Heart left ventricle (tissue), 16 donors: Measurements from ENCODE around the gene BAG3. TPM values are rescaled to one million over a fixed set of nuclear protein-coding genes. Genes with fewer than 3 reads are reported as not detected.

Experiments
- ATAC-seq, 4 donors: fragments of 200-7000 bp; cut with Tn5 transposase; one replicate each; pipeline ENCODE4 v1.9.1; 2020 to 2022; ENCODE audit warnings: moderate library complexity in 4 of 4, mild to moderate bottlenecking in 3 of 4, moderate number of reproducible peaks in 1 of 4
- DNase-seq, 5 donors: peaks; one replicate each; pipeline ENCODE4 v3.0.0-alpha.2; 2020
- H3K27ac ChIP-seq, 12 donors: fragments of 200-600 bp; sonication (generic) in 4 of 12; one replicate each; pipeline versions ENCODE4 v1.5.0 to v1.8.0; 2016 to 2022; ENCODE audit warnings: mild to moderate bottlenecking in 2 of 12
- H3K27me3 ChIP-seq, 9 donors: fragments of 200-600 bp; sonication (generic) in 2 of 9; one replicate each; pipeline versions ENCODE4 v1.5.1 to v1.8.0; 2016 to 2022; ENCODE audit warnings: mild to moderate bottlenecking in 3 of 9
- H3K36me3 ChIP-seq, 9 donors: fragments of 200-600 bp; sonication (generic) in 2 of 9; one replicate each; pipeline versions ENCODE4 v1.5.0 to v1.8.0; 2018 to 2022; ENCODE audit warnings: mild to moderate bottlenecking in 2 of 9
- H3K4me1 ChIP-seq, 12 donors: fragments of 200-600 bp; sonication (generic) in 4 of 12; one replicate each; pipeline versions ENCODE4 v1.5.0 to v1.8.0; 2016 to 2022; ENCODE audit warnings: mild to moderate bottlenecking in 3 of 12
- H3K4me3 ChIP-seq, 12 donors: fragments of 200-600 bp; sonication (generic) in 4 of 12; one replicate each; pipeline versions ENCODE4 v1.5.0 to v1.8.0; 2017 to 2022; ENCODE audit warnings: mild to moderate bottlenecking in 9 of 12, moderate library complexity in 4 of 12
- H3K9me3 ChIP-seq, 12 donors: fragments of 200-600 bp; sonication (generic) in 4 of 12; one replicate each; pipeline versions ENCODE4 v1.5.0 to v1.8.0; 2016 to 2022; ENCODE audit warnings: mild to moderate bottlenecking in 1 of 12
- CTCF ChIP-seq, 12 donors: fragments of 200-600 bp; sonication (generic) in 4 of 12; IDR thresholded peaks; one replicate each; pipeline versions ENCODE4 v1.5.0 to v1.8.0; 2018 to 2022; ENCODE audit warnings: antibody characterized with exemption in 12 of 12, mild to moderate bottlenecking in 5 of 12
- POLR2A ChIP-seq, 2 donors: fragments of 450-650 bp; IDR thresholded peaks; one replicate each; pipeline ENCODE4 v1.6.1; 2017; ENCODE audit warnings: antibody characterized with exemption in 2 of 2, mild to moderate bottlenecking in 2 of 2, moderate library complexity in 2 of 2
- WGBS, 4 donors: extraction: QIAGEN DNeasy Blood & Tissue Kit in 2 of 4; methylation state at CpG; one replicate each; pipeline versions ENCODE4 v1.1.5 to v1.1.7; 2013 to 2018; 5-methylcytosine and 5-hydroxymethylcytosine counted together
- intact Hi-C, 10 donors: fragments of 100-400 bp; cut with DNase I; formaldehyde crosslinking; loops; one replicate each; pipeline versions ENCODE4 v1.11.1 to v1.14.2; 2022
- polyA plus RNA-seq, 2 donors: library from polyadenylated mRNA; stranded (reverse); fragments of 200-250 nt; gene quantifications; one replicate each; pipeline ENCODE4 v1.2.3, GENCODE V29; 2013
- total RNA-seq, 9 donors: library from RNA; depleted of rRNA in 2 of 9; stranded (reverse); fragments of >200 nt in 2 of 9; fragmentation: NEBNext Ultra II Directional in 3 of 9; extraction: Animal tissue kit (Norgen Biotek cat#: 25700) in 3 of 9; gene quantifications; one replicate each; pipeline versions ENCODE4 v1.1.0 to v1.2.4, GENCODE V29; 2016 to 2023
- donor health status: ischemic (EF 13 %, LVEDD 7.1; RV severe dilation, severe dysfunction).
- donor health status: healthy with polysubstance abuse.
- donor health status: DM: no; HTN: yes; CAD: no.
- donor health status: DM: no; HTN: no; CAD: no.
- donor health status: ischemic (EF 25% LVEDD 6.9; RV normal size, moderate dysfunction).
- donor health status: ischemic (EF 25% LVEDD 5.7; RV mildly dilated, moderate dysfunction).
- donor health status: healthy.
- donor health status: DM: yes; HTN: yes; CAD: no.
- donor health status: ischemic (EF 35%, LVEDD 5.7; RV mildly dilated, moderate dysfunction).
- donor health status: nonischemic (EF 11% LVEDD 7.7; RV severe dilation, severe dysfunction).
- donor health status: DM: yes; HTN: yes; CAD: no.
- donor health status: PGD.
- donor health status: ischemic (EF 29% LVEDD 5.4; RV normal size, mild dysfunction).
- donor health status: nonischemic (EF 23%, LVEDD 6.1; RV moderate dilation, normal function).

BAG3 gene
- total and polyA plus RNA-seq, 11 donors: 78.8 to 271 (median 141) TPM

- Histone ChIP-seq H3K27ac (peak overlapping the region in 10 of 12 donors; percentile 23 to 84 (median 69)), H3K4me1 (peaks cover 0 to 52% (median 27%) of the 10 kb centered on the region in 12 donors), H3K27me3 (no peaks in the 10 kb centered on the region), H3K36me3 (peaks cover 0 to 38% (median 32%) of the 10 kb centered on the region in 9 donors), H3K9me3 (no peaks in the 10 kb centered on the region), H3K4me3 (no peak overlapping the region)
- TF ChIP-seq CTCF (IDR thresholded peaks at IDR 0.05) (no peak), POLR2A (IDR thresholded peaks at IDR 0.05) (no peak)
- intact Hi-C loops: no loop called here
- ATAC-seq (peak in 1 of 4 donors; percentile 6), DNase-seq (no peak)
- 80 to 90% (median 83%) methylated on average over 7 of the region's 7 CpGs for WGBS, 4 donors
Observed at GRCh38 chr10:119679480-119679829, 28.3 kb downstream of the BAG3 start.

- Histone ChIP-seq H3K27me3 (no peaks in the 10 kb centered on the region), H3K4me3 (no peak overlapping the region), H3K4me1 (peaks cover 0 to 52% (median 27%) of the 10 kb centered on the region in 12 donors), H3K9me3 (no peaks in the 10 kb centered on the region), H3K27ac (peak overlapping the region; percentile 4 to 84 (median 65)), H3K36me3 (peaks cover 0 to 32% (median 27%) of the 10 kb centered on the region in 9 donors)
- DNase-seq (peak in 1 of 5 donors; percentile 19), ATAC-seq (peak in 2 of 4 donors; percentile 4 to 7)
- 38 to 54% (median 49%) methylated on average over 4 of the region's 4 CpGs for WGBS, 4 donors
- TF ChIP-seq CTCF (IDR thresholded peaks at IDR 0.05): no peak
- TF ChIP-seq POLR2A (IDR thresholded peaks at IDR 0.05): no peak
- intact Hi-C loops: loop anchor here in 3 of 10 donors (10.0 kb wide), 4 partner anchors 75 to 655 kb away; no protein-coding TSS in a partner anchor
Observed at GRCh38 chr10:119680050-119680449, 28.9 kb downstream of the BAG3 start.

DNA sequence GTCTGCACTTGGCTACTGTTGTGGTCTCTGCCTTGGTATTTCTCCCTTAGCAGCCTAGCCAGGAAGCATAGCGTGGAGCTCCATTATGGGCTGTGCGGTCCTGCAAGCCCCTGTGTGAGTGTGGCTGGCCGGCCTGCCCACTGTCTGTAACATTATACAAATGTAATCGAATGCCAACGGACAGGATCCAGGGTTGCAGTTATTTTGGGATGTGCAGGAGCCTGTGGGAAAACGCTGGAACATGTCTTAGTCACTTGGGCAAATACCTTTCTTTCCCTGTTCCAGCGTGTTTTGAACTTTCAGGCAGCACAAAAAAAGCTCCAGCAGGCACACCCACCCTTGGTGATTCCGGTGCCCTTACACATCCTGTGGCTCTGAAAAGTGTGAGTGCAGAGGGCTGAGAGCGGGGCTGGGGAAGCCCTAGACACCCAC is 29.5 kb downstream of the BAG3 start:
- intact Hi-C loops: loop anchor here in 3 of 10 donors (10.0 kb wide), 4 partner anchors 74 to 654 kb away; no protein-coding TSS in a partner anchor
- DNase-seq (peak in 1 of 5 donors; percentile 50), ATAC-seq (peak; percentile 52 to 77 (median 70))
- peaks cover 0 to 27% (median 24%) of the 10 kb centered on the region in 9 donors for H3K36me3 ChIP-seq
- TF ChIP-seq POLR2A (IDR thresholded peaks at IDR 0.05) (peak in 1 of 2 donors; percentile 19), CTCF (IDR thresholded peaks at IDR 0.05) (no peak)
- H3K4me1 ChIP-seq: peaks cover 0 to 52% (median 27%) of the 10 kb centered on the region in 12 donors
- no peak overlapping the region for H3K4me3 ChIP-seq
- 30 to 47% (median 34%) methylated on average over 9 of the region's 9 CpGs for WGBS, 4 donors
- H3K27ac ChIP-seq: peak overlapping the region; percentile 4 to 84 (median 65)
- no peaks in the 10 kb centered on the region for H3K9me3 ChIP-seq
- H3K27me3 ChIP-seq: no peaks in the 10 kb centered on the region

DNA sequence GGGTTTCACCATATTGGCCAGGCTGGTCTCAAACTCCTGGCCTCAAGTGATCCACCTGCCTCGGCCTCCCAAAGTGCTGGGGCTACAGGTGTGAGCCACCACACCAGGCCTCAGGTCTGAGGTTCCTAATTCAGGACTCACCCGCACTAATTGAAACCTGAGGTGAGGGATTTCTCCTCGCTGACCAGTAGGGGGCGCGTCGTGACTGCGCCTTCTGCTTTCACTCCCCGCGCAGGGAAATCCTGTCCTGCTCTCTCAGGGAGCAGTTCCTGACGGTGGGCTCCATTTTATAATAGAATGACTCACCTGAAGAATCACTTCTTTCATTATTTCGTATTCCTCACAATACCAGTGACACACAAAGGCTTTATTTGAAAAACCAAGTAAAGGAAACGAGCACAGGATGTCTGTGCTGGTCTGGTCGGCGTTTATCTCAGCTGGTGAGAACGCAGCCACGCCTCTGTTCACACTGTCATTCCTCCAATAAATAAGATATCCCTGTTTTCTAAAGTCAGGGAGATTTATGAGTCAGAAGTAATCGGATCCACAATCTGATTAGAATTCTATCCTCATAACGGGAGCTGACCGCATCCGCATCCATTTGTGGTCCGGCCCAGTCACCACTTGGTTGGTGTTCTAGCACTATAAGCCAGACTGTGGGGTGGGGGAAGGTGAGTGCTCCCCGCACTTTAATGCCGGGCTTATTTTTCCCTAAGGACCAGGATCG is 35.4 kb downstream of the BAG3 start:
- ATAC-seq (peak; percentile 70 to 91 (median 88)), DNase-seq (peak; percentile 75 to 89 (median 83))
- TF ChIP-seq CTCF (IDR thresholded peaks at IDR 0.05) (peak; percentile 90 to 97 (median 94)), POLR2A (IDR thresholded peaks at IDR 0.05) (no peak)
- Histone ChIP-seq H3K27ac (peak overlapping the region in 10 of 12 donors; percentile 9 to 73 (median 36)), H3K4me3 (peak overlapping the region in 9 of 12 donors; percentile 24 to 57 (median 40)), H3K9me3 (no peaks in the 10 kb centered on the region), H3K4me1 (peaks cover 0 to 26% (median 12%) of the 10 kb centered on the region in 12 donors), H3K27me3 (no peaks in the 10 kb centered on the region), H3K36me3 (no peaks in the 10 kb centered on the region)
- 17 to 27% (median 21%) methylated on average over 19 to 24 of the region's 24 CpGs for WGBS, 4 donors
- intact Hi-C loops: loop anchor here (1.0 to 10.0 kb wide), 13 partner anchors 36 to 648 kb away; partner anchors contain the start of genes INPP5F (in 3 of the 10), BAG3 (in 1 of the 10) and MCMBP (in 1 of the 10)
